Activated CD4-positive, CD25-positive, alpha-beta regulatory T cell treated with anti-CD3 and anti-CD28 coated beads, Interleukin-2, amount 50 U/mL, for 72 hours (primary cell): ENCODE measurements around the gene CNST.
"Not testable (repeated sequence)": the region's sequence is repeated elsewhere in the genome, so short reads cannot be mapped to it uniquely, and the experiment has no call there.

ENCODE experiments used
- DNase-seq: peaks from one replicate; pipeline ENCODE4 v3.0.0; 2021

CNST gene

DNA sequence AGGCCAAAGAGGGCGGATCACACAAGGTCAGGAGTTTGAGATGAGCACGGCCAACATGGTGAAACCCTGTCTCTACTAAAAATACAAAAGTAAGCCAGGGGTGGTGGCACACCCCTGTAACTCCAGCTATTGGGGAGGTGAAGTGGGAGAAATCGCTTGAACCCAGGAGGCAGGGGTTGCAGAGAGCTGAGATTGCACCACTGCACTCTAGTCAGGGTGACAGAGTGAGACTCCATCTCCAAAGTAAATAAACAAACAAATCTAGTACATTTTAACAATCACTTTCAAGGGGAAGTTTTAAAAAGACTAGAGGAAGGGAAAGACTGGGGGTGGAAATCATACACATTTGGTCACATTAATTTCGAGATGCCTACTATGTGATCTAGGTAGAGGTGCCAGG lies 6.9 kb upstream of the CNST start:
- DNase-seq, result no peak

DNA sequence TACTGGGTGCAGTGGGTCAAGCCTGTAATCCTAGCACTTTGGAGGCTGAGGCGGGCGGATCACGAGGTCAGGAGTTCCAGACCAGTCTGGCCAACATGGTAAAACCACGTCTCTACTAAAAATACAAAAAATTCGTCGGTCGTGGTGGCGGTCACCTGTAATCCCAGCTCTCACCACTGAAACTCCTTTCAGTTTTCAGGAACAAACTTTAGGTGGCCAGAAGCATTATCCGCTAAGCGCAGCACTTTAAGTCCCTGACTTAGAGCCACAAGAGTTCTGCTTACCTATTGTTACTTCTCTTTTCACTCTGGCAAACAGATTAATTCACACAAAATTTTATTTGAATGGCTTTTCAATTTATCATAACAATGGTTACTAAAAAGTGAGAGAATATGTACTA lies 5.4 kb upstream of the CNST start:
- DNase-seq, result not testable (repeated sequence)

DNA sequence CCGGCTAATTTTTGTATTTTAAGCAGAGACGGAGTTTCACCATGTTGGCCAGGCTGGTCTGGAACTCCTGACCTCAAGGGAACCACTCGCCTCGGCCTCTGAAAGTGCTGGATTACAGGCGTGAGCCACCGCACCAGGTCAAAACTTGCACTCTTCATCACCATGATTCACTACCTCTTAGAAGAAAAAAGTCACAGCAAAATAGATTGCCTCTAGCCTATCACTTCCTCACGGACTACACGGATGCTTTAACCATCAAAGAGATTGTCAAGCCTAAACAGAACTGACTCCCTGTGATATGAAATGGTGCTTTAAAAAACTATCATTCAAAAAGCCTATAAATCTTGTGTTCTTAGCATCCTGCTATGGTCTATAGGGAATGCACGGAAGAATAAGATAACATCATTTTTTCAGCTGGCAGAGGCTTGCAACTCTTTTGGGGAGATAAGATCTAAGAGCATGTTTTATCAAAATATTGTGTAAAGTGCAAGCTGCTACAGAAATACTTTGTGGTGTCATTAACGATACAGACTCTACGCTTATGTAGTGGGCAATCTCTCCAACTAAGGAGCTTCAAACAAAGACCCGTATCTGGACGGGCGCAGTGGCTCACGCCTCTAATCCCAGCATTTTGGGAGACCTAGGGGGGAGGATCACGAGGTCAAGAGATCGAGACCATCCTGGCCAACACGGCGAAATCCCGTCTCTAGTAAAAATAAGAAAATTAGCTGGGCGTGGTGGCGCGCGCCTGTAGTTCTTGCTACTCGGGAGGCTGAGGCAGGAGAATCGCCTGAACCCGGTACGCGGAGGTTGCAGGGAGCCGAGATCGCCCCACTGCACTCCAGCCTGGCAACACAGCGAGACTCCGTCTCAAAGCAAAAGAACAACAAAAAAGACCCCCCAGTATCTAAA lies 1.2 kb upstream of the CNST start:
- DNase-seq, result peak; percentile 33

DNA sequence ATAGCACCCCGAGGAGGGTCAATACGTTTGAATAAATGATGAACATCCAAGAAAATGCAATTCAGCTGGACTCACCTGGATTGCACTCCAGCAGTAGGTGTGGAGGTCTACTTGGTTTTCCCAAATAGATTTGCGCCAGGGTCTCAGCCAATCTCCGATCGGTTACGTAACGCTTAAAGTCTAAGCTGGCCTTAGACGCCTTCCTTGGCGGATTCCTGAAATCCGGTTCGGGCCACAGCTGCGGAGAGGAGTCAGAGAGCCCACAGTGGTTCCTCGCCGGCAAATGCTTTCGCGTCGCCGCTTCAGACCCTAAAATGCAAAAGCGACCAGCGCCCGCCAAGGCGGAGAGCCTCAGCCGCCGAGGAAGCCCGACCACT lies 517 bp upstream of the CNST start:
- no peak for DNase-seq

DNA sequence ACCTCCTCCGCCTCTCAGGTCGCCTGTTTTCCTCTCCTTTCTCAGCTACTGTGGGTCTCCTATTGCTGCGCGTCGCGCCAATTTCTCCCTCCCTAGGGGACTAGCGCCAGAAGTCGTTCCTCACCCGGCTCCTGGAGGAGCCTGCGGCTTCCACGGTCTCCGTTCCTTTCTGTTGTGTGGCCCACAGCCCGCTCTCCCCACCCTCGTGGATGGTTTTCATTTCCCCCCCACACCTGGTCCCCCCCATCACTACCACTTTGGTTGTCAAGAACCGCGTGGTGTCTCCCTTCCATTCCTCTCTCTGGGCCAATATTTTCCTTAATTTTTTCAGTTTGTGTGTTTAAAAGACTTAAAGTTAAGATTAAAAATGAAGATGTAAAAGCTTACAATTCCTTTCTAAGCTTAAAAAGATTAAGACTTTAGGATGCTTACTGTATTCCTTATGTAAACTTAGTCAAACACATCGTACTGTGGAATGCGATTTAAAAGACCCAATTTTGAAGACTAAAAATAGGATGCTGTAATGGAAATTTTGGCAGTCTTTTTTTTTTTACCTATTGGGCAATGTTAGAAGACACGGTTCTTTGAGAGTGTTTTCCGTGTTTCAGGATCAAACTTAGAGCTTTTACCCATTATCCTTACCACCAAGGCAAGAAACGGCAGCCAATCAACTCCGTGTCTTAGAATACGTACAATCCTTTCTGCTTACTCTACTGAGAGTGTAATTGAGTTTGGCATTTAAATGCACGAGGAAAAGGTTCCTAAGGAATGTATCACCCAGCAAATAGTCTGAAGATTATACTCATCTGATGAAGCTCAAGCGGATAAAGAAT lies 773 bp downstream of the CNST start:
- DNase-seq, result no peak

DNA sequence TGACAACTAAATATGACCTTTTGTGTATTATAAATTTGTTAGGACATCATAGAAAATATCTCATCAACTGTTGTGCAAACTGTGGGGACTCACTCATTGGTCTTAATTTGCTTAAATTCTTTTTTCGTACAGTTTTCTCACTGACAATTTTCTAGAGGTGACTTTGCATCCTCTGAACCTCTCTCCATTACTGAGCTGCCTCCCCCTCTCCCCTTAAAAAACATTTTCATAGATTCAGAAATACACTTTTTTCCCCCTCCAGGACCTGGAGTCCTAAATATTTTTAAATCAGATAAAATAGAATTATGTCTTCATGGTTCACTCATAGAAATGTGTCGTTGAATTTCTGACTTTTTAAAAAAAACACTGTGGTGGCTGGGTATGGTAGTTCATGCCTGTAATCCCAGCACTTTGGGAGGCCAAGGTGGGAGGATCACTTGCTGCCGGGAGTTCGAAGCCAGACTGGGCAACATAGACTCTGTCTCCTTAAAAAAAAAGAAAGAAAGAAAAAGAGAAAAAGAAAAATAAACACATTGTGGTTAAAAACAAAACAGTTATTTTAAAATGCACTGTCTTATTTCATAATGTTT lies 1.5 kb downstream of the CNST start:
- no peak for DNase-seq

DNA sequence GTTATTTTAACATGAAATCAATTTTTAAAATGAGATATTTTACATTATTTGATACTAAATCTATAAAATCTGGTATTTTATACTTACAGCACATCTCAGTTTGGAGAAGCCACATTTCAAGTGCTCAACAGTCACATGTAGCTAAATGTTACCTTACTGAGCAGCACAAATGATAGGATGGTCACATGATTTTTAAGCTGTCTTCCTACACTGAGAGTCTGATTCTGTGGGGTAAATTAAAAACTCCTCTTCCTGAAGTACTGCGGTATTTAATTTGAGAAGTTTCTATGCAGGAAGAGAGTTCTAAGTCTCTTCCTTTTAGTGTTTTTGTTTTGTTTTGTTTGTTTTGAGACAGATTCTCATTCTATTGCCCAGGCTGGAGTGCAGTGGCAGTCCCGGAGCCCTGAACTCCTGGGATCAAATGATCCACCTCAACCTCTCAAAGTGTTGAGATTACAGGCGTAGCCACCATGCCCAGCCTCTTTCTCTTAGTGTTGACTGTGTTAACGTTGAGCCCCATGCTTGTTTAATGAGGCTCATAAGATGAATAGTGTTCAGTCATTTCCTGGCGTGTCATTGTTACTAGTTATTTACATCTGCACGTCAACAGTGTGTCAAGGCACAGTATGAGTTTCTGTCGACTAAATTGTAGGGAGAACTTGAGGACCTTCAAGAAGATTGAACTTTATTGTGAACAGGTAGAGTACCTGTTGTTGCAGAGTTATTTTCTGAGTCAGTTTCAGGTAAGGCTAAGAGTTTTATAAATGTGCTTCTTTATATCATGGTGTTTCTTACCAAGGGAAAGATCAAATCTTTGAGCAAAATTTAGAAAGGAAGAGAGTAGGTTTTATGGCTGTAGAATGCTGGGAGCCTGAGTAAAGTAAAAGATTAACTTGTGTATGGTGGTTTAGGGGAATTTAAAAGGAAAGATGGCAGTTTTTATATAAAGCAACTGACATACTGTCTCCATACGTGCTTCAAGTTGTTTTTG lies 3.3 kb downstream of the CNST start:
- DNase-seq, result peak; percentile 37

DNA sequence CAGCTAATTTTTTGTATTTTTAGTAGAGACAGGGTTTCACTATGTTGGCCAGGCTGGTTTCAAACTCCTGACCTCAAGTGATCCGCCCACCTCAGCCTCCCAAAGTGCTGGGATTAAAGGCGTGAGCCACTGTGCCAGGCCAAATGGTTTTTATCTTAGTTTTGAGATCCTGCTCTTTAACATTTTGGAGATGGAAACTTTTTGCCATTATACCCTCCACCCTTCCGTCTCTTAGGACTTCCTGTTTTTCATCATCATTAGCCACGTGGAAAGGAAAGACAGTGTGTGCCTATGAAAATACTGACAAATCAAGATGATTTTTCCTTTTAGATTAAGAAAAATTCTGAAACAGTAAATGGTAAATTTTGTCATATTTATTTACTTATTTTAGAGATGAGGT lies 5.1 kb downstream of the CNST start:
- DNase-seq, result not testable (repeated sequence)

DNA sequence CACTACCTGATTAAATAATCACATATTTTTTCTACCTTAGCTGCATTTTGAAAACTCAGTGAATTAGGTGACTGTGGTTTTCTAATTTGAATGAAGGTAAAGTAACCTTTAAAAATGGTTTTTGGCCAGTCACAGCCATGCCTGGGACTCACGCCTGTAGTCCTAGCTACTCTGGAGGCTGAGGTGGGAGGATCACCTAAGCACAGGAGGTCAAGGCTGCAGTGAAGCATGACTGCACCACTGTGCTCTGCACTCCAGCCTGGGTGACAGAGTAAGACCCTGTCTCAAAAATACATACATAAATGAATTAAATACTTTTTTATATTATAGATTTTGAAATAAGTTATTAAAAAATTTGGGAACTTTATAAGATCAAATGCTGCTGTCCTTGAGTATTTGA lies 5.7 kb downstream of the CNST start:
- no peak for DNase-seq

DNA sequence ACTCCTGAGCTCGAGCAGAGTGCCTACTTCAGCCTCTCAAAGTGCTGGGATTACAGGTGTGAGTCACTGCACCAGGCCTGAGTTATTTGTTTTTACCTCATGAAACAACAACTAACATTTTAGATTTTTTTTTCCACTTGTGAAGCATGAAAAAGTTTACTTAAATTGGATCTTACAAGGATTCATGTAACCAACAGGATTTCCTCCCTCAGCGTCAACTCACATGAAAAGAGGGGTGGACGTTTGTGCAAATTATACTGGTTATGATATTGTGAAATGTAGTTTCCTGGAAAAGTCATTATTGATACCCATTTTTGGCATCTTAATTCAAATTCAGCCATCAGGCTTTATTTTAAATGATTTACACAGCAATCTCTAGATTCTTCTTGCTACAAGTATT lies 6.5 kb downstream of the CNST start:
- no peak for DNase-seq

DNA sequence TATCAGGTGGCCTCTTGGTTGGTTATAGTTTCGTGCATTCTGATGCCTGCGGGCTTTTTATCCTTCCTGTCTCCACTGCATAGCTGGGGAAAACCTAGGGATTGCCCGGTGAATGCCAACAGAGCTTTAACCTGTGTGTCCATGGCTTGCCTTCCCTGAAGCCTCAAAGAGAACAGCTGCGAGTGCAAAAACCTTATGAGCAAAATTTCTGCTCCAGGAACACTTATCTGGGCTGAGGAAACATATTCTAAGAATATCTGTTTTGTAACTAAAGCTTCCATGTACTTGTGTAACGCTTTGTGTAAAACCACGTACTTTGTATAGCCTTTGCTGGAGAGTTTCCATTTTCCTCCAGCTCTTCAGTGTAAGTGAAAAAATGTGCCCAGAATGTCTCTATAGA lies 7.2 kb downstream of the CNST start:
- no peak for DNase-seq

DNA sequence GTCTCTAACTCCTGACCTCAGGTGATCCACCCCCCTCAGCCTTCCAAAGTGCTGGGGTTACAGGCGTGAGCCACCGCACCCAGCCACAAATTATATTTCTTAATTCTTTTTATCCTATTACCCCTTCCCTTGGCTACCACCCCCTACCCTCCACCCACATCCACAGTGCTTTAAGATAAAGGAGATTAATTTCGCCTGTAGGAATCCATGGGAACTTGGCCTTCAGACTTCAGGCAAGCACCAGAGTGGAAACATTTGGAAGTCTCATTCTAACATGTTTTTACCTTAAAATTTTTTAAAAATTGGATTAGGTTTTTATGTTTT lies 10.4 kb downstream of the CNST start:
- DNase-seq, result no peak

DNA sequence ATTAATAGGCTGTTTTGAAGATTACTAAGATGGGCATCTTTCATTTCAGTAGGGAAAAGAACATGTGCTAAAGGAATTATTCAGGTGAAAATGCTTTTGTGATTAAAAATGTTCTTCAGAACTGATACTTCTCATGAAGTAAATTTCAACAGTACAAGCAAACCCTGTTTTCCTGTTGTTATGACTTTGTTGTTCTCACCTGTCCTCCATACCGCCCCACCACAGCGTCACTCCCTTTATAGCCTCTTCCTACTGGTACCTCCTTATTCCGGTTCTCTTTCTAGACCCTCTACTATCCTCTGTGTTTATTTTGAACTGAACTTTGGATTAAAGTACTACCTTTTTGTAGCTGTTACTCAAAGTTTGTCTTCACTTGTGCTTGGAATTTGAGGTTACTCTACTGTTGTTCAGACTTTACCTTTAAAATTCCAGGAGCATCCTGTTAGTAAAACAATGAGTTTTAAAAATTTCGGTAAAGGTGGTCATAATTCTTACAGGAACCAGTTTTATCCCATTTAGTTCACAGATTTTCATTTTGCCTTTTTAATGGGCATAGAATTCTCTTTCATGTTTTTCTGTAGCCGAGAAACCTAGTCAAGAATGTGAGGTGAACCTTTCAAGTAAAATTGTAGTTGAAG lies 10.9 kb downstream of the CNST start:
- no peak for DNase-seq

DNA sequence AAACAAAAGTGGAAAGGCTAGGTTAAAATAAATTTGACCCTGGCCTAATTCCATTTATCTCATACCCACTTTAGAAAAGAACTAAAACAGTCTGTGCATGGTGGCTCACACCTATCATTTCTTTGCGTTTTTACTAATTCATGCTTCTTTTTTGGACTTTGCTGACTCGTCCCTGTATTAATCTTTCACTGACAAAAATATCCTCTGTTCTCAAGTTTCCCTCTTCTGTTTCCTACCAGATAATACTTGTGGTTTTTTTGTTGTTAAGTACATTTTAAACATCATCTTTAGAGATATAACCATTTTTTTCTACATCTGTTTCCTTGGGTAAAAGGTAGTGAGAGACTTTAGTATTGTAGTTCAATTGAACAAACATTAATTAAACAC lies 11.5 kb downstream of the CNST start:
- DNase-seq, result no peak

DNA sequence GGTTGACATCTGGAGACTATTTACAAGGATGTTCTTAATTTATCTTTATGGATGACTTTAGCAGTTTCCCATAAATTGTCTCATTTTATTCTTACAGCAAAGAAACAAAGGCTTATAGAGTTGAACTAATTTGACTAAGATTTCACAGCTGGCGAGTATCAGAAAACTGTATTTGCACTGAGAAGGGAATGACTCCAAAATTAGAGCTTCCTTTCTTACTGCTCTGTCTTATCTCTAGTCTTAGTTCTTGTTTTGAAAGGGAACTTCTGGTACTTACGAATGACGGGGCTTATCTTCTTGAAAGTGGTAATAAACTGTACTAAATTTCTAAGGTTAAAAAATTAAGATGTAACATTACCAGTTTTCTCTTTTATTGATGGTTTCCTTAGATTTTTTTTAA lies 13.6 kb downstream of the CNST start:
- DNase-seq, result no peak

DNA sequence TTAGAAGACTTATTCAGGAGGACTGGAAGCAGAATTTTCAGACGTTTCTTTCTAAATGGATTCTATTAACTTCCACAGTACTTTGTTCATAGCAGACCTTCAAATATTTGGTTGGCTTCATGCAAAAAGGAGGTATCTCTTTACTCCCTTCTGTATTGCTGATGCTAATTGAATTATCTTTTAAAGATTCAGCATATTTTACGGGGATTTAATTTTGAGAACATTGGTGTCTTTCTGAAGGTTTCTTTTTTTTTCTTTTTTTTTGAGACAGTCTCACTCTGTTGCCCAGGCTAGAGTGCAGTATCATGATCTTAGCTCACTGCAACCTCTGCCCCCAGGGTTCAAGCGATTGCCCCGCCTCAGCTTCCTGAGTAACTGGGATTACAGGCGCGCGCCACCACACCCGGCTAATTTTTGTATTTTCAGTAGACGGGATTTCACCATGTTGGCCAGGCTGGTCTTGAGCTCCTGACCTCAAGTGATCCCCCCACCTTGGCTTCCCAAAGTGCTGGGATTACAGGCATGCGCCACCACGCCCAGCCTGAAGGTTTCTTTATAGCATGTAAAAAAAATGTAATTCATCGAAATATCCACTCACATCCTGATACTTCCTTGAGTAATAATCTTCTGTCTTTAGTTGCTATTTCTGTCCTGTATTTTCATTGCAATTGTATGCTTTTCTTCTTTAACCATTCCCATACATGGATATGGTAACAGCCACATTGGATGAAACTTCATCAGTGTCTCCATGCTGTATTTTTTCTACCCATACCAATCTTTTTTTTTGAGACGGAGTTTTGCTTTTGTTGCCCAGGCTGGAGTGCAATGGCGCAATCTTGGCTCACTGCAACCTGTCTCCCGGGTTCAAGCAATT lies 14.5 kb downstream of the CNST start:
- DNase-seq, result no peak

DNA sequence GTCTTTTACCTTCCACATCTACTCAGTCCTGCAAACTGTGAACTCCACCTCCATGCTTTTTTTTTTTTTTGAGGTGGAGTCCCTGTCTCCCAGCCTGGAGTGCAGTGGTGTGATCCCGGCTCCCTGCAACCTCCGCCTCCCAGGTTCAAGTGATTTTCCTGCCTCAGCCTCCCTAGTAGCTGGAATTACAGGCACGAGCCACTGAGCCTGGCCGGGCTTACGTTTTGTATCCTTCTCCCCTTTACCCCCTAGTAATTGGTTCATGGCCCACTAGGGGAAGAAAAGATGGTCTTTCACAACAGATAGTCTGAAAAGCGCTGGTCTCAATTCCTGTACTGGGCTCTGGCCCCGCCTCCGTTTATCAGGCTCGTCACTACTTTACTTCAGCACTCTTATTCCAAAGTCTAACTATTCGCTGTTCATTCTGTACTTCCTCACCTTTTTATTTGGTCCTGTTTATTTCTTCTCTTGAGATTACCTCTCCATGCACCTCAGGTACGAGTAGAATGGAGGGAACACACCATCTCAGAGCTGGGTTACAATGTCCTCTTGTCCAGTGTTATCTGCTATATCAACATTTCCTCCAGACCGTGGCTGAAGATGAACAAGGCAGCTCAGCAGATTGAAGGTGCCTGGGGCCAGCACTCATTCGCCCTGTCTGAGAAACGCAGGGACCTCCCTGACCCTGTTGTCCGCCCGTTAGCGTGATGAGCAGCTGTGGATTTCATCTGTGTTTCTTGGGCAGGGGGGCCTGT lies 16.2 kb downstream of the CNST start:
- DNase-seq, result no peak

DNA sequence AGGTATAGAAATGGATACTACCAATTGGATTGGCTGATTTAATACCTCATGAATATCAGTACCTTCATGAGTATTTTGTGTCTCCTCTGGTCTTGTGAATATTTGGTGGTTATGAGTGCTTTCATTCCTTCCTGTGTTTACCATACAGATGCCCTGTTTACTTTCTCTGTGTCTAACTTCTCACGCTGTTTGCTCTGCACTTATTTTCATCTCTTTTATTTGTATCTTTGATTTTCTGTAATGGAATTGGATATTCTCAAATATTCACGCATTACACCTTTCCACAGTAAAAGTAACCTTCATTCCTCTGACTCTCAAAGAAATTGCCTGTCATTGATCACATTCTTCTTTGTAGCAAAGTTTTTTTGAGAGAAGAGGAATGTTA lies 16.8 kb downstream of the CNST start:
- DNase-seq, result no peak

DNA sequence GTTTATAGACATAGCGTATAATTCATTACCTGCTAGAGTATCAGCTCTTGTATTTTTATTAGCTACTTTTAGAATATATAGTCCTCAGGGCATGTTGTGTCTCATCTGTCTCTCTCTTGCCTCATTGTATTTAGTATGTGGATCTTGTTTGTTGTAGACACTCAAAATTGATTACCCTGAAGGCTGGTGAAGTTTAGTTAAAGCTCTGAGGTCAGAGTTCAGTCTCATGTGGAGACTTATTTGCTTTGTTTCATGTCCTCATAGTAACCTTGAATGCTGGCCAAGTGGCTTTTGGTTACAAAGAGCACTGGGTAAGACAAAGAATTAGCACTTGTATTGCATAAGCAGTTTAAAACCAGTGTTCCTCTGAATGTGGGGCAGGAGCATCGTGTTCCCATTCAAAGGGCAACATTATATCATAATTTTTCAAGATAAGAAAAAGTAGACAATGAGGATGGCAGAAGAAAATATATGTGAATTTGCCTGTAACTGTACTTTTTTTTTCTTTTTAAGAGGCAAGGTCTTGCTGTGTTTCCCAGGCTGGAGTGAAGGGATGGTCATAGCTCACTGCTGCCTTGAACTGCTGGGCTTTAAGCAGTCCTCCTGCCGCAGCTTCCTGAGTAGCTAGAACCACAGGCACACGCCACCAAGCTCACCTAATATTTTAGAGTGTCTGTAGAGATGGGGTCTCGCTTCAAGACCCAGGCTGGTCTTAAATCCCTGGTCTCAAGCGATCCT lies 17.4 kb downstream of the CNST start:
- DNase-seq, result no peak

DNA sequence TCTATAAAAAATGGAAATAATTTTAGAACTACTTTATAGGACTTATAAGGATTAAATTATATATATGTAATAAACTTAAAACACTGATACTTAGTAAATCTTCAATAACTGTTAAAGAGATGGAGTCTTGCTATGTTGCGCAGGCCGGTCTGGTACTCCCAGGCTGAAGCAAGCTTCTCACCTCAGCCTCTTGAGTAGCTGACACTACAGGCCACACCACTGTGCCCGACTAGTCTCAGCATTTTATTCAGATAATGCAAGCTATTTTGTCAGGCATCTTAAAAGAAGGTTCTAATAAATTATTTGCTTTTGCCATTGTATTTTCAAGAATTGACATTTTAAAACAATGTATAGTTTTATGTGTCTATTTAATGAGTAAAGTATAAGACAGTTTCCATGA lies 20.8 kb downstream of the CNST start:
- no peak for DNase-seq
